ENCODE measurements around the gene HIVEP2.

DNA sequence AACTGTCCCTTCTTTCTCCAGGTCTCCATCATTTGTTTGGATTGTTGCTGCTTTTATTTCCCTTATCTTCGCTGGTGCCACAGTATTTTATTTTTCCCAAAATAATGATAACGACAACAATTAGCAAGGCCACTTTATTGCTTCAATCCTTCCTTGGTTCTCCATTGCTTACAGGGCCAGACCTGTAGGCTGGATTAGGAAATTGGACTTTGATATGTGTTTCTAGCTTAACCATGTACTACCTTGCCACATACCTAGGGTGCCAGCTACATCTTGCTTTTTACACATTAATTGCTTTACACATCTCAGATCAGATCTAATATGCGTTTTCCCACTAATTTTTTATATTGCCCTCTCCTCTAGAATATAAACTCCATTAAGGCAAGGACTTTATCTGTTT, 195.4 kb downstream of the HIVEP2 start:
- TF ChIP-seq EZH2 (IDR thresholded peaks at IDR 0.05; ENCODE audit: borderline replicate concordance, insufficient read depth, low read depth, low read length, poor library complexity, severe bottlenecking) (no peak), CTCF (IDR thresholded peaks at IDR 0.05) (no peak)
